Neural progenitor cell (in vitro differentiated cells): ENCODE results near the gene SYNC. TPM values are rescaled to one million over a fixed set of nuclear protein-coding genes. Genes with fewer than 3 reads are reported as not detected.
A peak's percentile ranks its signal among the peaks of the same experiment; 100 is the strongest.

Experiments
- DNase-seq: peaks from one replicate; pipeline ENCODE4 v3.0.0-alpha.2; 2016; ENCODE audit warnings: low spot score
- H2AFZ ChIP-seq: fragments of 200-600 bp; sonication (generic); replicated peaks from 2 replicates; pipeline ENCODE4 v1.6.1; 2016; ENCODE audit warnings: antibody characterized with exemption
- H3F3A ChIP-seq: fragments of 200-600 bp; sonication (generic); 2 replicates; pipeline ENCODE4 v1.6.1; 2016; ENCODE audit warnings: antibody characterized with exemption, low read depth
- H3K27ac ChIP-seq: fragments of 200-600 bp; sonication (generic); 2 replicates; pipeline ENCODE4 v1.5.1; 2016; ENCODE audit warnings: mild to moderate bottlenecking
- H3K27me3 ChIP-seq: fragments of 200-600 bp; sonication (generic); 2 replicates; pipeline ENCODE4 v1.6.1; 2016; ENCODE audit warnings: mild to moderate bottlenecking, moderate library complexity
- H3K36me3 ChIP-seq: fragments of 200-600 bp; sonication (generic); 2 replicates; pipeline ENCODE4 v1.5.1; 2016
- H3K4me1 ChIP-seq: fragments of 200-600 bp; sonication (generic); 2 replicates; pipeline ENCODE4 v1.6.1; 2016; ENCODE audit warnings: mixed run types
- H3K4me2 ChIP-seq: fragments of 200-600 bp; sonication (generic); 2 replicates; pipeline ENCODE4 v1.6.1; 2016
- H3K4me3 ChIP-seq: fragments of 200-600 bp; sonication (generic); 2 replicates; pipeline ENCODE4 v1.5.1; 2016
- H3K79me2 ChIP-seq: fragments of 200-600 bp; sonication (generic); 2 replicates; pipeline ENCODE4 v1.6.1; 2016; ENCODE audit warnings: low read depth
- H3K9ac ChIP-seq: fragments of 200-600 bp; sonication (generic); 2 replicates; pipeline ENCODE4 v1.6.1; 2016
- H3K9me3 ChIP-seq: fragments of 200-600 bp; sonication (generic); 2 replicates; pipeline ENCODE4 v1.5.1; 2016; ENCODE audit warnings: low read depth
- H4K20me1 ChIP-seq: fragments of 200-600 bp; sonication (generic); 2 replicates; pipeline ENCODE4 v1.6.1; 2016; ENCODE audit warnings: low read depth
- H3K27ac Mint-ChIP-seq: 3 replicates; pipeline ENCODE4 v1.8.0; 2021; ENCODE audit warnings: mixed read lengths
- H3K27me3 Mint-ChIP-seq: 2 replicates; pipeline ENCODE4 v1.8.0; 2022; ENCODE audit warnings: low read depth, mild to moderate bottlenecking, inconsistent platforms, moderate library complexity, mixed read lengths; ENCODE audit not compliant: insufficient read depth
- H3K36me3 Mint-ChIP-seq: 3 replicates; pipeline ENCODE4 v1.8.0; 2021; ENCODE audit warnings: mixed read lengths
- H3K4me1 Mint-ChIP-seq: 3 replicates; pipeline ENCODE4 v1.8.0; 2021; ENCODE audit warnings: mixed read lengths
- H3K4me3 Mint-ChIP-seq: 3 replicates; pipeline ENCODE4 v1.8.0; 2021; ENCODE audit warnings: mild to moderate bottlenecking, moderate library complexity, mixed read lengths
- H3K9me3 Mint-ChIP-seq: 3 replicates; pipeline ENCODE4 v1.8.0; 2020; ENCODE audit warnings: mixed read lengths
- CTCF ChIP-seq: fragments of 200-600 bp; sonication (generic); IDR thresholded peaks from 2 replicates; pipeline ENCODE4 v1.5.1; 2017; ENCODE audit warnings: antibody characterized with exemption, mild to moderate bottlenecking
- EZH2 ChIP-seq: fragments of 200-600 bp; sonication (generic); IDR thresholded peaks from 2 replicates; pipeline ENCODE4 v1.6.1; 2017; ENCODE audit warnings: antibody characterized with exemption, mild to moderate bottlenecking, moderate library complexity
- EZH2phosphoT487 ChIP-seq: fragments of 200-600 bp; sonication (generic); IDR thresholded peaks from 2 replicates; pipeline ENCODE4 v1.6.1; 2017; ENCODE audit warnings: antibody characterized with exemption
- total RNA-seq: library from RNA; depleted of rRNA; stranded (reverse); fragments of >200 nt; gene quantifications from 2 replicates; pipeline ENCODE4 v1.2.3, GENCODE V29; 2015; ENCODE audit warnings: low replicate concordance

The SYNC gene
- total RNA-seq, 1 donor from 2014 or later = not detected

GRCh38 chr1:32748348-32748747 lies 45.8 kb upstream of the SYNC start:
- DNase-seq = no peak
- H3K9me3 ChIP-seq = no peaks in the 10 kb centered on the region
- H3K27me3 ChIP-seq = no peaks in the 10 kb centered on the region
- H3K4me1 ChIP-seq = peaks cover 11% of the 10 kb centered on the region
- no peak overlapping the region for H3K9ac ChIP-seq
- peaks cover 3% of the 10 kb centered on the region for H4K20me1 ChIP-seq
- Mint-ChIP-seq H3K9me3 (no peaks in the 10 kb centered on the region), H3K4me1 (peaks cover 13% of the 10 kb centered on the region), H3K4me3 (no peak overlapping the region), H3K36me3 (no peaks in the 10 kb centered on the region), H3K27me3 (peaks cover 8% of the 10 kb centered on the region), H3K27ac (peak overlapping the region; percentile 72)
- no peak overlapping the region for H3K4me3 ChIP-seq
- H3K4me2 ChIP-seq = no peak overlapping the region
- H3K27ac ChIP-seq = no peak overlapping the region
- H3K36me3 ChIP-seq = no peaks in the 10 kb centered on the region
- H3K79me2 ChIP-seq = no peaks in the 10 kb centered on the region
- no peak overlapping the region for H2AFZ ChIP-seq
- H3F3A ChIP-seq = peaks cover 20% of the 10 kb centered on the region
- TF ChIP-seq CTCF = no peak
- no peak for TF ChIP-seq EZH2
- TF ChIP-seq EZH2phosphoT487 = no peak

- peaks cover 33% of the 10 kb centered on the region for H3F3A ChIP-seq
- H3K4me3 ChIP-seq = no peak overlapping the region
- no peak for TF ChIP-seq EZH2phosphoT487
- no peak for TF ChIP-seq CTCF
- no peak for TF ChIP-seq EZH2
- no peak overlapping the region for H3K4me2 ChIP-seq
- Mint-ChIP-seq H3K9me3 (no peaks in the 10 kb centered on the region), H3K4me1 (peaks cover 23% of the 10 kb centered on the region), H3K27ac (no peak overlapping the region), H3K27me3 (peaks cover 10% of the 10 kb centered on the region), H3K4me3 (no peak overlapping the region), H3K36me3 (no peaks in the 10 kb centered on the region)
- H3K9ac ChIP-seq = no peak overlapping the region
- H3K79me2 ChIP-seq = no peaks in the 10 kb centered on the region
- no peak overlapping the region for H2AFZ ChIP-seq
- H3K27me3 ChIP-seq = peaks cover 3% of the 10 kb centered on the region
- H3K4me1 ChIP-seq = peaks cover 28% of the 10 kb centered on the region
- no peak overlapping the region for H3K27ac ChIP-seq
- no peaks in the 10 kb centered on the region for H3K36me3 ChIP-seq
- no peaks in the 10 kb centered on the region for H3K9me3 ChIP-seq
- DNase-seq = no peak
- H4K20me1 ChIP-seq = peaks cover 13% of the 10 kb centered on the region
These were observed 43.6 kb upstream of the SYNC start for GRCh38 chr1:32746130-32746529.

- Histone ChIP-seq H3K36me3 (no peaks in the 10 kb centered on the region), H3K9me3 (no peaks in the 10 kb centered on the region), H2AFZ (no peak overlapping the region), H3K9ac (no peak overlapping the region), H3K4me2 (peak overlapping the region; percentile 97), H3K27ac (no peak overlapping the region), H3K4me3 (no peak overlapping the region), H3K27me3 (peaks cover 14% of the 10 kb centered on the region), H4K20me1 (peaks cover 13% of the 10 kb centered on the region), H3K79me2 (no peaks in the 10 kb centered on the region), H3F3A (peaks cover 45% of the 10 kb centered on the region), H3K4me1 (peaks cover 30% of the 10 kb centered on the region)
- TF ChIP-seq CTCF (no peak), EZH2 (no peak), EZH2phosphoT487 (no peak)
- Mint-ChIP-seq H3K27ac (no peak overlapping the region), H3K9me3 (no peaks in the 10 kb centered on the region), H3K36me3 (no peaks in the 10 kb centered on the region), H3K27me3 (peaks cover 15% of the 10 kb centered on the region), H3K4me1 (peaks cover 22% of the 10 kb centered on the region), H3K4me3 (peak overlapping the region; percentile 7)
- DNase-seq = no peak
These were observed 41.5 kb upstream of the SYNC start for GRCh38 chr1:32744071-32744425.
